ENCODE results near the gene RTN4RL1. TPM values are rescaled to one million over a fixed set of nuclear protein-coding genes. Genes with fewer than 3 reads are reported as not detected.
A peak's percentile ranks its signal among the peaks of the same experiment; 100 is the strongest.

Gene RTN4RL1
- total RNA-seq, 1 experiment from 2014 or later: 0.22 TPM

DNA sequence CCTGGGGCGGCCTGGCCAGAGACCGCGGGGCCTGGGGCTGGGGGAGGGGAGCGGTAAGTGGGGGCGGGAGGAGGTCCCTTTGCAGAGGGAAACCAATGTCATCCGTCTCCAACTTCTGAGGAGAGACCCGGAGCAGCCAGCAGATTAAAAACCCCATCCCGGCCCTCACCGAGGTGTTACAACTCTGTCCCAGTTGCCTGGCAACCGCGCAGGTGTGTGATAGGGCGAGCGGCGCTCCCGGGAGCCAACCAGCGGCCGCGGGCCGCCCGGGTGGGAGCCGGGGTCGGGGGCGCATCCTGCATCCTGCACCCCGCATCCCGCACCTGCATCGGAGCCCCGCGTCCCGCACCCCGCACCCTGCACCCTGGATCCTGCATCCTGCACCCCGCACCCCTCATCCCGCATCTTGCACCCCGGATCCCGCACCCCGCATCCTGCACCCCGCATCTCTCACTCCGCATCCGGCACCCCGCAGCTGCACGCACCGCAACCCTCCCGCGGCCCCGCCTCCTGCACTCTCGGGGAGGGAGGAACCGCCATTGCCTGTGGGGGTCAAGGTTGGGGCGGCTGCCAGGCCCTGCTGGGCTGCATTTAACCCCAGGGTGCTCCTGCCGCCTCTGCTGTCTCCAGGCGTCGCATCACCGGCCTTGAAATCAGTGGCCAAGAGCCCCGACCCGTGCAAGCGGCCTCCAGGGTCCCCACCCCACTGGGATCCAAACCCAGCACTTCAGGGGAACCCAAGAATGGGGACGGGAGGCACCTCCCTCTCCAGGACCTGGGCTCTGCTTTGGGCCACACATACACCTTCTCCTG lies 47.3 kb downstream of the RTN4RL1 start:
- Histone ChIP-seq H4K5ac (ENCODE audit: insufficient read length, low read depth, low read length) (no peak overlapping the region), H3K14ac (ENCODE audit: insufficient read depth, low read length) (peak overlapping the region; percentile 20; the same call in 1 of the 2 replicates), H2BK5ac (ENCODE audit: insufficient read length, low read length) (no peak overlapping the region), H3K4me1 (ENCODE audit: insufficient read depth, low read length) (no peaks in the 10 kb centered on the region), H2AFZ (ENCODE audit: low read length) (no peak overlapping the region), H3K27ac (ENCODE audit: insufficient read length, low read depth, low read length) (no peak overlapping the region), H4K91ac (ENCODE audit: insufficient read length, low read depth, low read length) (no peak overlapping the region), H3K9me3 (ENCODE audit: control insufficient read depth, low read depth, low read length) (no peaks in the 10 kb centered on the region), H3K56ac (ENCODE audit: insufficient read length, low read depth, low read length) (no peak overlapping the region), H3K23me2 (ENCODE audit: insufficient read length, low read depth, low read length, poor library complexity, severe bottlenecking) (no peaks in the 10 kb centered on the region), H3K23ac (ENCODE audit: insufficient read length, low read depth, low read length) (no peak overlapping the region), H3K79me1 (ENCODE audit: insufficient read depth, low read depth, low read length, poor library complexity, severe bottlenecking) (no peaks in the 10 kb centered on the region), H4K20me1 (ENCODE audit: control insufficient read depth, insufficient read depth, insufficient read length) (no peaks in the 10 kb centered on the region), H3K4ac (ENCODE audit: low read depth, low read length) (no peak overlapping the region), H4K8ac (replicated peaks; ENCODE audit: insufficient read length, low read depth, low read length) (no peak overlapping the region), H2BK120ac (ENCODE audit: low read depth, low read length, poor library complexity, severe bottlenecking) (no peak overlapping the region), H2BK12ac (ENCODE audit: insufficient read length, low read depth, low read length) (no peak overlapping the region), H3K27me3 (ENCODE audit: insufficient read depth, low read length) (no peaks in the 10 kb centered on the region; the same call in 1 of the 2 replicates), H3T11ph (ENCODE audit: low read length) (no peak overlapping the region), H2BK20ac (ENCODE audit: low read depth, low read length, poor library complexity, severe bottlenecking) (no peak overlapping the region), H3K79me2 (ENCODE audit: insufficient read depth, low read length) (no peaks in the 10 kb centered on the region), H2AK5ac (ENCODE audit: insufficient read length, low read length) (no peak overlapping the region), H2BK15ac (ENCODE audit: low read depth, low read length) (no peak overlapping the region), H3K18ac (ENCODE audit: insufficient read length, low read depth, low read length) (no peak overlapping the region), H3K4me2 (ENCODE audit: insufficient read depth, insufficient read length, low read length) (no peak overlapping the region), H3K9ac (ENCODE audit: extremely low read depth, insufficient read length, low read length) (no peak overlapping the region)
- H3K27ac Mint-ChIP-seq: no peak overlapping the region
- no CpG with 5 or more reads among the region's 55 CpGs for WGBS (ENCODE audit: extremely low coverage, insufficient read length, low lambda C conversion rate)
- no peak for TF ChIP-seq CTCF (conservative IDR thresholded peaks at IDR 0.05)
- no peaks in the 10 kb centered on the region for H3K9me3 Mint-ChIP-seq
- peaks cover 10 to 16% of the 10 kb centered on the region in 2 experiments for H3K4me1 Mint-ChIP-seq
- peak; percentile 84 for DNase-seq
- peaks cover 29% of the 10 kb centered on the region for H3K27me3 Mint-ChIP-seq (ENCODE audit: low read depth)
- no peaks in the 10 kb centered on the region for H3K36me3 Mint-ChIP-seq (ENCODE audit: insufficient read depth in 1 of 3, low read depth in 3 of 3)
- H3K4me3 Mint-ChIP-seq: no peak overlapping the region

Data from H9 (cell line).